MG63 (cell line): ENCODE results near the gene C1QTNF1. TPM values are rescaled to one million over a fixed set of nuclear protein-coding genes. Genes with fewer than 3 reads are reported as not detected.

Source experiments
- DNase-seq: peaks from one replicate; pipeline ENCODE4 v3.0.0-alpha.2; 2020
- H3K27me3 ChIP-seq: fragments of 250-450 bp; sonication (Bioruptor Pico); 2 replicates; pipeline ENCODE4 v1.5.1; 2020; ENCODE audit warnings: mild to moderate bottlenecking, moderate library complexity
- H3K36me3 ChIP-seq: fragments of 250-450 bp; sonication (Bioruptor Pico); 2 replicates; pipeline ENCODE4 v1.5.1; 2020; ENCODE audit warnings: mild to moderate bottlenecking, moderate library complexity
- H3K4me3 ChIP-seq: fragments of 250-450 bp; sonication (Bioruptor Pico); 2 replicates; pipeline ENCODE4 v1.5.1; 2020; ENCODE audit warnings: mild to moderate bottlenecking, moderate library complexity
- H3K9me3 ChIP-seq: fragments of 250-450 bp; sonication (Bioruptor Pico); 2 replicates; pipeline ENCODE4 v1.5.1; 2020; ENCODE audit warnings: mild to moderate bottlenecking, moderate library complexity
- total RNA-seq: library from RNA; depleted of rRNA; stranded (reverse); fragments of >200 nt; shearing (Covaris generic); gene quantifications from 2 replicates; pipeline ENCODE4 v1.2.3, GENCODE V29; 2014; ENCODE audit warnings: low replicate concordance; rRNA removed

The C1QTNF1 gene
- total RNA-seq, 1 experiment from 2014 or later: 38.4 TPM

DNA sequence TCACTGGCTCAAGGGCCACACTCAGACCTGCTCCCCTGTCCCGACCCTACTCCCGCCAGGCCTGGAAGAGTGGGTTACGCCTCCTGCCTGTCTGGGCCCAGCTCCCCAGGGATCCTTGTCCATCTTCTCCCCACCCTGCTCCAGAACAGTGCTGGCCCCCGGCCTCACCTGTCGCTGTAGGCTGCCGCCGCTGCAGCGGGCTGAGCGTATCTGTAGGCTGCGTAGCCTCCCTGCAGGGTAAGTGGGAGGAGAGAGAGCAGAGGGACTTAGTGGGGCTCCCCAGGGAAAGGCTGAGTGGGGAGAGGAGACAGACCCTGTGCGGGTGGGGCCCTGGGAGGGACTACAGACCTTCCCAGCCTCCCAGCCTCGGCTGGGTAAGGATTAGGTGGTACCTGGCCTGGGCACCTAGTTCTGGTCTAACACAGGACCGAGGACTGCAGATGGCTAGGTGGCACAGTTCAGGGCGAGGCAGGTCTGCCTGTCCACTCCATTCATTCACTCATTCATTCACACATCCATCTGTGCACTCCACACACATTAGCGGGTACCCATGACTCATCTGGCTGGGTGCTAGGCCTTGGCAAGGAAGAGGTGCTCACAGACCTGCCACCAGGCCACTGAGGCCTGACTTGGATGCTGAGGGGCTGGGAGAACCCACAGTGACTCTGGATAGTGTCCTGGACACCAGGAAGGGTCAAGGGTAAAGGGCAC lies 71.5 kb downstream of the C1QTNF1 start:
- Histone ChIP-seq H3K4me3 (no peak overlapping the region), H3K27me3 (peaks cover 14% of the 10 kb centered on the region), H3K36me3 (no peaks in the 10 kb centered on the region), H3K9me3 (no peaks in the 10 kb centered on the region)
- peak; percentile 64 for DNase-seq

DNA sequence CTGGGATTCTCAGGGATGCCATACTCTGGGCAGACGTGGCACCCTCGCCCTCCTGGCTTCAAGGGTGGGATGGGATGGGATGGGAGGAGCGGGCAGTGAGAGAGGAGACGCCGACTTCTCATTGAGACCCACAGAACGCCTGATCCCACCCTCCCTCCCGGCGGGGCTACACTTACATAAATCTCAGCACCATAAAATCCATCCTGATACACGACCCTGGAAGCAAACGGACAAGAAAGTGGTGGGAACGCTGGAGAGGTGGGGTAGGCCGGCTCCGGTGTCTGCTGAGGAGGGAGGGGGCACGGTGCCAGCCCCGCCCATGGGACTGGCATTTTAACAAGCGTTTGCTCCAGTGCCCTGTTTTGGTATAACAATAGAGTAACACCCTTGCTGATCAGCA lies 72.5 kb downstream of the C1QTNF1 start:
- H3K36me3 ChIP-seq: no peaks in the 10 kb centered on the region
- H3K4me3 ChIP-seq: no peak overlapping the region
- no peaks in the 10 kb centered on the region for H3K9me3 ChIP-seq
- DNase-seq: no peak
- H3K27me3 ChIP-seq: peaks cover 14% of the 10 kb centered on the region

GRCh38 chr17:79097226-79098055 lies 73.5 kb downstream of the C1QTNF1 start:
- Histone ChIP-seq H3K36me3 (no peaks in the 10 kb centered on the region), H3K9me3 (no peaks in the 10 kb centered on the region), H3K4me3 (no peak overlapping the region), H3K27me3 (peaks cover 14% of the 10 kb centered on the region)
- no peak for DNase-seq

DNA sequence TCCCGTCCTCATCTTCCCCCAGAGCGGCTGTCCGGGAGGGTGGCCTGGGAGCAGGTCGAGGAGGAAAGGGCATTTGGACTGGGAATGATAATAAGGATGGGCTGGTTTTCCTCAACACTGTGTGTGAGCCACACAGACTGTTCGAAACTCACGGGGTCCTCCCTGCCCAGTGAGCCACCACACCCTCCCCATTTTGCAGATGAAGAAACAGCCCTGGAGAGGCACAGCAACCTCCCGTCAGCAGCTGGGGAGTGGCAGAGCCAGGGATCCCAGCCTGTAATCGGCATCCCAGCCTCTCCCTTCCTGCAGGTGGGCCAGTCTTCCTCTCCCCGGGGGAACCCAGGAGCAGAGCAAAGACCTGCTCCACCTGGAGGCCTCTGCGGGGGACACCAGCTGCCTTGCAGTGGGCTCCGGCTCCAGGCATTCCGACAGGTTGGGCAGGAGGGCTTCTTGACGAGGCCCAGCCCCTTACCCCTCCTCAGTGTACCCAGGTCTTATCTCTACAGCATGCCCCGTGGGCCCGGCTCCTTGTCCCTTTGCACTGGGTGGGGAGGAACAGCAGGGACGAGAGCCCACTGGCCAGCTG lies 74.4 kb downstream of the C1QTNF1 start:
- H3K36me3 ChIP-seq: no peaks in the 10 kb centered on the region
- peaks cover 14% of the 10 kb centered on the region for H3K27me3 ChIP-seq

More for the DNA sequence above, 74.4 kb downstream of the C1QTNF1 start:
- no peak overlapping the region for H3K4me3 ChIP-seq
- H3K9me3 ChIP-seq: no peaks in the 10 kb centered on the region
- DNase-seq: no peak

Other genes with a start within 250 kb of the C1QTNF1 start
- 11.2 and 17.2 TPM in 2 replicates for gene CYTH1, start 241.9 kb upstream of the C1QTNF1 start, total RNA-seq
- 16.3 and 33.4 TPM in 2 replicates for gene USP36, start 183.4 kb upstream of the C1QTNF1 start, total RNA-seq
- 0.67 TPM in 1 of 2 replicates, not detected in the other for gene CEP295NL, start 121.0 kb upstream of the C1QTNF1 start, total RNA-seq
- gene TIMP2, start 98.8 kb upstream of the C1QTNF1 start, total RNA-seq: 127 and 145 TPM in 2 replicates
- 204 and 434 TPM in 2 replicates for gene LGALS3BP, start 44.2 kb upstream of the C1QTNF1 start, total RNA-seq
- gene CANT1, start 14.4 kb upstream of the C1QTNF1 start, total RNA-seq: 107 and 112 TPM in 2 replicates
- gene ENGASE, start 50.7 kb downstream of the C1QTNF1 start, total RNA-seq: 10.5 and 12.4 TPM in 2 replicates